DOHH2 (cell line): ENCODE measurements around the gene SAMD4B.

Experiments used
- EZH2phosphoT487 ChIP-seq: fragments of 200-600 bp; sonication (generic); IDR thresholded peaks from 2 replicates; pipeline ENCODE4 v1.6.1; 2017; ENCODE audit warnings: borderline replicate concordance, mild to moderate bottlenecking, antibody characterized with exemption, low read length, moderate library complexity, mixed read lengths
- TF ChIP-seq, protein P1 (sequence below): fragments of 200-600 bp; sonication (generic); IDR thresholded peaks from one replicate; pipeline ENCODE4 v1.5.1; 2014; ENCODE audit warnings: antibody characterized with exemption, mild to moderate bottlenecking, low read depth, low read length; ENCODE audit not compliant: poor library complexity, severe bottlenecking

DNA sequence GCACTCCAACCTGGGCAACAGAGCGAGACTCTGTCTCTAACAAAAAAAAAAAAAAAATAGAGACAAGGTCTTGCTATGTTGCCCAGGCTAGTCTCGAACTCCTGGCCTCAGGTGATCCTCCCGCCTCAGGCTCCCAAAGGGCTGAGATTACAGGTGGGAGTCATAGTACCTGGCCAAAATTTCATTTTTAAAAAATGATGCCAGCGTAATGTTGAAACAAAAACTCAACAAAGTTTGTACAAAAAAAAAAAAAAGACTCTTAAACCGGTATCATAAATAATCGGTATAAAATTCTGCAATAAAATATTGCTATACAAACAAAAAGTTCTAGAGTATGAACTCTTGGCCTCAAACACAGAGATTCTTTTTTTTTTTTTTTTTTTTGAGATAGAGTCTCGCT lies 9.9 kb upstream of the SAMD4B start:
- TF ChIP-seq, protein P1, sequence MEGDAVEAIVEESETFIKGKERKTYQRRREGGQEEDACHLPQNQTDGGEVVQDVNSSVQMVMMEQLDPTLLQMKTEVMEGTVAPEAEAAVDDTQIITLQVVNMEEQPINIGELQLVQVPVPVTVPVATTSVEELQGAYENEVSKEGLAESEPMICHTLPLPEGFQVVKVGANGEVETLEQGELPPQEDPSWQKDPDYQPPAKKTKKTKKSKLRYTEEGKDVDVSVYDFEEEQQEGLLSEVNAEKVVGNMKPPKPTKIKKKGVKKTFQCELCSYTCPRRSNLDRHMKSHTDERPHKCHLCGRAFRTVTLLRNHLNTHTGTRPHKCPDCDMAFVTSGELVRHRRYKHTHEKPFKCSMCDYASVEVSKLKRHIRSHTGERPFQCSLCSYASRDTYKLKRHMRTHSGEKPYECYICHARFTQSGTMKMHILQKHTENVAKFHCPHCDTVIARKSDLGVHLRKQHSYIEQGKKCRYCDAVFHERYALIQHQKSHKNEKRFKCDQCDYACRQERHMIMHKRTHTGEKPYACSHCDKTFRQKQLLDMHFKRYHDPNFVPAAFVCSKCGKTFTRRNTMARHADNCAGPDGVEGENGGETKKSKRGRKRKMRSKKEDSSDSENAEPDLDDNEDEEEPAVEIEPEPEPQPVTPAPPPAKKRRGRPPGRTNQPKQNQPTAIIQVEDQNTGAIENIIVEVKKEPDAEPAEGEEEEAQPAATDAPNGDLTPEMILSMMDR: no peak
- no peak for TF ChIP-seq EZH2phosphoT487
